ENCODE data around the gene GAB4.

The GAB4 gene

GRCh38 chr22:16987822-16988221 lies 20.2 kb downstream of the GAB4 start:
- DNase-seq (ENCODE audit: low read depth) = no peak

GRCh38 chr22:16975155-16975885 lies 32.7 kb downstream of the GAB4 start:
- DNase-seq (ENCODE audit: low read depth) = no peak

GRCh38 chr22:16974298-16975084 lies 33.5 kb downstream of the GAB4 start:
- no peak for DNase-seq (ENCODE audit: low read depth)

- no peak for DNase-seq (ENCODE audit: low read depth)
Observed at GRCh38 chr22:16973591-16974297, 34.3 kb downstream of the GAB4 start.

- no peak for DNase-seq (ENCODE audit: low read depth)
Observed at GRCh38 chr22:16972311-16972710, 35.7 kb downstream of the GAB4 start.

GRCh38 chr22:16970446-16970845 lies 37.6 kb downstream of the GAB4 start:
- no peak for DNase-seq (ENCODE audit: low read depth)

- DNase-seq (ENCODE audit: low read depth) = no peak
Observed at GRCh38 chr22:16969508-16970327, 38.3 kb downstream of the GAB4 start.

GRCh38 chr22:16968218-16968595 lies 39.8 kb downstream of the GAB4 start:
- no peak for DNase-seq (ENCODE audit: low read depth)

GRCh38 chr22:16967453-16968217 lies 40.4 kb downstream of the GAB4 start:
- no peak for DNase-seq (ENCODE audit: low read depth)

GRCh38 chr22:16966251-16966650 lies 41.8 kb downstream of the GAB4 start:
- no peak for DNase-seq (ENCODE audit: low read depth)

- DNase-seq (ENCODE audit: low read depth) = no peak
Observed at GRCh38 chr22:16965560-16965959, 42.5 kb downstream of the GAB4 start.

GRCh38 chr22:16965083-16965482 lies 42.9 kb downstream of the GAB4 start:
- no peak for DNase-seq (ENCODE audit: low read depth)

GRCh38 chr22:16964366-16964765 lies 43.7 kb downstream of the GAB4 start:
- no peak for DNase-seq (ENCODE audit: low read depth)

- no peak for DNase-seq (ENCODE audit: low read depth)
Observed at GRCh38 chr22:16963189-16963945, 44.7 kb downstream of the GAB4 start.

GRCh38 chr22:16962501-16962900 lies 45.5 kb downstream of the GAB4 start:
- no peak for DNase-seq (ENCODE audit: low read depth)

GRCh38 chr22:16961477-16962186 lies 46.4 kb downstream of the GAB4 start:
- no peak for DNase-seq (ENCODE audit: low read depth)

- DNase-seq (ENCODE audit: low read depth) = no peak
Observed at GRCh38 chr22:16960884-16961249, 47.2 kb downstream of the GAB4 start.

- no peak for DNase-seq (ENCODE audit: low read depth)
Observed at GRCh38 chr22:16960220-16960883, 47.7 kb downstream of the GAB4 start.

GRCh38 chr22:16959345-16959930 lies 48.6 kb downstream of the GAB4 start:
- DNase-seq (ENCODE audit: low read depth) = no peak
